GM12801 (cell line): ENCODE data around the gene FYCO1.

Experiments used
- CTCF ChIP-seq: IDR thresholded peaks from one replicate; pipeline ENCODE4 v1.5.1; 2011; ENCODE audit warnings: control low read depth; ENCODE audit not compliant: insufficient read length; ENCODE audit errors: extremely low read depth

Gene FYCO1

GRCh38 chr3:46027736-46028397, 32.2 kb upstream of the FYCO1 start:
- TF ChIP-seq CTCF, result no peak

DNA sequence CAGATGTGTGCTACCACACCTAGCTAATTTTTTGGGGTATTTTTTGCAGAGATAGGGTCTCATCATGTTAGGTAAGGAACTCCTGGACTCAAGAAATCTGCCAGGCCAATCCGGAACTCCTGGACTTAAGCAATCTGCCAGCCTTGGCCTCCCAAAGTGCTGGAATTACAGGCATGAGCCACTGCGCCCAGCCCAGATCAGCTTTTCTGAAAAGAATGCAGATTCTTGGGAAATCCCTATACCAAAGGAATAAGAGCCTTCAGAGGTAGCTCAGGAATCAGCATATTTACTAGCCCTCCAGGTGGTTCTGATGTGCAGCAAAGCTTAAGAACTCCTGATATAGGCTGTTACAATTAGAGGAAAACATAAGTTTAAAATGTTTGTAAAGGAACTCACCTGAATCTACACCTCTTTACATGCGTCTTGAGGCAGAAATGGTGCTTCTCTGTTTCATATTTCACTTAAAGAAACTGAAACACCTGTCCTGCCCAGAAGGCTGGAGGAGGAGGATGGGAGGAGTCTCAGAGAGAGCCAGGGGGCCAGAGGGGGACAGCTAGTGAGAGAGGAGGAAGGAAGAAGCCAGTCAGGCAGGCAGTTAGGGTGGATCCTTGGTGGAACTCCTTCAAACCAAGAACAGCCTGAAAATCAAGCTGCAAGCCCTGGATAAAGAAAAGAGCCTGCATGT, 31.5 kb upstream of the FYCO1 start, which contains the start of gene XCR1:
TSS of gene XCR1 (minus strand) at position 463 of the 685 bp plus-strand sequence. CDS start 5,536 bp downstream, outside the sequence.
- no peak for TF ChIP-seq CTCF

- no peak for TF ChIP-seq CTCF
Observed at GRCh38 chr3:46025139-46025538, 29.5 kb upstream of the FYCO1 start.

GRCh38 chr3:46024131-46024530, 28.5 kb upstream of the FYCO1 start:
- no peak for TF ChIP-seq CTCF

DNA sequence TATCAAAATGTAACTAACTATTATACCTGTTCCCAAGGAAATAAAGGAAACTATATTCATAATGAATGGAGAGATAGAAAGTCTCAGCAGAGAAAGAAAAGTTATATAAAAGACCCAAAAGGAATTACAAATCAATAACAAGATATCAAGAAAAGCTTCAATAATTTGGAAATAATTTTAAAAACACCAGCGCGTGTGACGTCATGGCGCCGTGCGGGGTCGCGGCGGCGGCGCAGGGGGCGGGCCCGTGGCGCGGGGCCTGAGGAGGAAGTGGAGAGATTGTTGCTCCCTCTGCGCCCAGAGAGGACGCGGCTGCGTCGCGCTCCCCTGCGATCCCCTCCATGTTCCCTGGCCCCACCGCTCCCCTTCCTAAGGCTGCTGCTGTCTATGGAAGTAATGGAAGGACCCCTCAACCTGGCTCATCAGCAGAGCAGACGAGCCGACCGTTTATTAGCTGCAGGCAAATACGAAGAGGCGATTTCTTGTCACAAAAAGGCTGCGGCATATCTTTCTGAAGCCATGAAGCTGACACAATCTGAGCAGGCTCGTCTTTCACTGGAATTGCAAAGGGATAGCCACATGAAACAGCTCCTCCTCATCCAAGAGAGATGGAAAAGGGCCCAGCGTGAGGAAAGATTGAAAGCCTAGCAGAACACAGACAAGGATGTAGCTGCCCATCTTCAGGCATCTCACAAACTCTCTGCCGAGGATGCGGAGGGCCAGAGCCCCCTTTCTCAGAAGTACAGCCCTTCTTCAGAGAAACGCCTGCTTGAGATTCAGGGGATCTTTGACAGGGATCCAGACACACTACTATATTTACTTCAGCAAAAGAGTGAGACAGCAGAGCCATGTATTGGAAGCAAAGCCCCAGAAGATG, 27.5 kb upstream of the FYCO1 start:
- TF ChIP-seq CTCF, result no peak

GRCh38 chr3:46021516-46021915, 25.9 kb upstream of the FYCO1 start:
- TF ChIP-seq CTCF, result no peak
